Hepatocyte (in vitro differentiated cells): Measurements from ENCODE around the gene COL7A1.

Experiments used
- EZH2 ChIP-seq: fragments of 200-600 bp; sonication (generic); IDR thresholded peaks from 2 replicates; pipeline ENCODE4 v1.6.1; 2016; ENCODE audit warnings: antibody characterized with exemption, mild to moderate bottlenecking, borderline replicate concordance
- EZH2phosphoT487 ChIP-seq: fragments of 200-600 bp; sonication (generic); IDR thresholded peaks from one replicate; pipeline ENCODE4 v1.6.1; 2018; ENCODE audit warnings: antibody characterized with exemption, mild to moderate bottlenecking, low read depth, moderate library complexity; ENCODE audit not compliant: unreplicated experiment, severe bottlenecking
- TF ChIP-seq, protein P1 (sequence below): fragments of 200-600 bp; sonication (generic); IDR thresholded peaks from 2 replicates; pipeline ENCODE4 v1.5.1; 2016; ENCODE audit warnings: antibody characterized with exemption, mild to moderate bottlenecking; ENCODE audit not compliant: poor library complexity

DNA sequence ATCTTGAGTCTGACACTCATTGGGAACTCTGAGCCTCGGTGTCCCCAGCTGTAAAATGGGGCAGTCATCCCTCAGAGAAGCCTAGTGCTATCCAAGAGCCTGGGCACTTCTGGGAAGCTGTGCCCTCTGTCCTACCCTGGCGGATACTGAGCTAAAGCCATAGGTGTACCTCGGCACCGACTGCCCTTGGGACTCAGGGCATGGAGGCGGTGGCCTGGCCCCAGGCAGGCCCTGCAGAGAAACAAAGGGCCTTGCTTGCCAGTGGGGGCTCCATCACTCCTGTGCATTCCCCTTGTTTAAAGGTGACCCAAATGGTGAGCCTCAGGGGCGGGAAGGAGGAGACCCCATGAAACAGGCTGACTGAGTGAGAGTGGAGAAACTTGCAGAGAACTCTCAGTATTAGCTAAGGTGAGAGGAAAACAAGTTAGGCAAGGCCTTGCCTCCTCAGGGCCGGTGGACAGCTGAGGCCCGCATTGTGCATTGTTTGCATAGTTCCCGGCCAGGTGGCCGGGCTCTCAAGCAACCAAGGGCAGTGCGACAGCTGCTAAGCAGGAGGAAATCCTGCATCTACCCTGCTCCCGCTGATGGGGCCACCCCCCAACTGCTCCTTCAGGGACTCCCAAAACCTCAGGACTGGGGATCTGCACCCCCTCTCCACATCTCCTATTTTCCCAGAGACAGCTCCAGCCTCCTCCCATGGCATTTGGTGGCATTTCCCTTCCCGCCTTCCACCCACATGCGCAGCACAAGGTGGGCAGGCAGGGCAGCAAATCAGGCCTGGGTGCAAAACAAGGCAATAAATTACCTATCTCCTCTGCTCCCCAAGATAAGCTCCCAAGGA, 42.8 kb downstream of the COL7A1 start:
- TF ChIP-seq, protein P1, sequence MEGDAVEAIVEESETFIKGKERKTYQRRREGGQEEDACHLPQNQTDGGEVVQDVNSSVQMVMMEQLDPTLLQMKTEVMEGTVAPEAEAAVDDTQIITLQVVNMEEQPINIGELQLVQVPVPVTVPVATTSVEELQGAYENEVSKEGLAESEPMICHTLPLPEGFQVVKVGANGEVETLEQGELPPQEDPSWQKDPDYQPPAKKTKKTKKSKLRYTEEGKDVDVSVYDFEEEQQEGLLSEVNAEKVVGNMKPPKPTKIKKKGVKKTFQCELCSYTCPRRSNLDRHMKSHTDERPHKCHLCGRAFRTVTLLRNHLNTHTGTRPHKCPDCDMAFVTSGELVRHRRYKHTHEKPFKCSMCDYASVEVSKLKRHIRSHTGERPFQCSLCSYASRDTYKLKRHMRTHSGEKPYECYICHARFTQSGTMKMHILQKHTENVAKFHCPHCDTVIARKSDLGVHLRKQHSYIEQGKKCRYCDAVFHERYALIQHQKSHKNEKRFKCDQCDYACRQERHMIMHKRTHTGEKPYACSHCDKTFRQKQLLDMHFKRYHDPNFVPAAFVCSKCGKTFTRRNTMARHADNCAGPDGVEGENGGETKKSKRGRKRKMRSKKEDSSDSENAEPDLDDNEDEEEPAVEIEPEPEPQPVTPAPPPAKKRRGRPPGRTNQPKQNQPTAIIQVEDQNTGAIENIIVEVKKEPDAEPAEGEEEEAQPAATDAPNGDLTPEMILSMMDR: no peak
- no peak for TF ChIP-seq EZH2phosphoT487
- TF ChIP-seq EZH2: no peak
